Endothelial cell of umbilical vein (primary cell): ENCODE data around the gene CCDC9. TPM values are rescaled to one million over a fixed set of nuclear protein-coding genes. Genes with fewer than 3 reads are reported as not detected.

Experiments
- BruUV-seq: library from RNA; stranded (reverse); fragments of 400-500 nt; replicated peaks from 2 replicates; lab custom pipeline; 2021; lab: Mats Ljungman, UMichigan
- CTCF ChIA-PET: fragments of 300-600, 350-600 bp; sonication (Branson Sonifier 250); formaldehyde crosslinking; loops from one replicate; lab custom pipeline; 2021; ENCODE audit warnings: antibody characterized with exemption, inconsistent platforms; lab: Charles Lee
- POLR2A ChIA-PET: fragments of 300-600, 350-600 bp; sonication (Branson Sonifier 250); formaldehyde crosslinking; loops from one replicate; lab custom pipeline; 2021; ENCODE audit warnings: antibody characterized with exemption, inconsistent platforms; lab: Charles Lee
- DNase-seq: peaks from one replicate; pipeline ENCODE4 v3.0.0-alpha.2; 2011; ENCODE audit warnings: low read depth, low spot score
- FAIRE-seq: peaks from 2 replicates; lab custom pipeline; 2011; peaks lifted over from hg19 to GRCh38; lab: Jason Lieb, UNC
- H2AFZ ChIP-seq: 2 replicates; pipeline ENCODE4 v1.6.0; 2012; ENCODE audit warnings: low read depth, low read length, control low read depth, inconsistent platforms
- H3K27ac ChIP-seq: 2 replicates; pipeline ENCODE4 v1.5.1; 2011; ENCODE audit warnings: low read depth, mild to moderate bottlenecking, control low read depth, low read length, moderate library complexity; ENCODE audit not compliant: insufficient read depth
- H3K27me3 ChIP-seq, 2 experiments: 2 replicates each; pipeline versions ENCODE4 v1.6.0 to v1.6.1; 2011; ENCODE audit warnings: low read length in 2 of 2, mixed read lengths in 1 of 2; ENCODE audit not compliant: control insufficient read depth in 2 of 2, insufficient read depth in 2 of 2
- H3K36me3 ChIP-seq, 2 experiments: 2 replicates in 1 of 2; 3 replicates in 1 of 2; pipeline ENCODE4 v1.5.1; 2011; ENCODE audit warnings: low read length in 2 of 2, mild to moderate bottlenecking in 1 of 2, moderate library complexity in 1 of 2; ENCODE audit not compliant: control insufficient read depth in 2 of 2, insufficient read depth in 2 of 2; ENCODE audit errors: extremely low read depth in 1 of 2
- H3K4me1 ChIP-seq: 3 replicates; pipeline ENCODE4 v1.5.1; 2011; ENCODE audit warnings: mild to moderate bottlenecking, low read length; ENCODE audit not compliant: control insufficient read depth, insufficient read depth; ENCODE audit errors: extremely low read depth
- H3K4me2 ChIP-seq: 2 replicates; pipeline ENCODE4 v1.6.1; 2011; ENCODE audit warnings: low read length, control low read depth, mixed read lengths; ENCODE audit not compliant: insufficient read depth
- H3K4me3 ChIP-seq, 3 experiments: fragments of 200-600 bp in 1 of 3; sonication (generic), shearing (Covaris generic) in 1 of 3; replicated peaks in 1 of 3; 2 replicates each; pipeline ENCODE4 v1.5.1; 2011 to 2016; ENCODE audit warnings: control low read depth in 3 of 3, low read length in 3 of 3, mild to moderate bottlenecking in 2 of 3, inconsistent platforms in 1 of 3, low read depth in 1 of 3, moderate library complexity in 1 of 3; ENCODE audit not compliant: insufficient read depth in 1 of 3
- H3K79me2 ChIP-seq: 2 replicates; pipeline ENCODE4 v1.6.0; 2012; ENCODE audit warnings: low read length, inconsistent platforms; ENCODE audit not compliant: control insufficient read depth, insufficient read depth
- H3K9ac ChIP-seq: replicated peaks from 2 replicates; pipeline ENCODE3; 2011; ENCODE audit warnings: low read length, control low read depth; ENCODE audit not compliant: insufficient read depth; ENCODE audit errors: extremely low read depth
- H3K9me1 ChIP-seq: replicated peaks from 3 replicates; pipeline ENCODE4 v1.6.0; 2011; ENCODE audit warnings: mild to moderate bottlenecking, low read length; ENCODE audit not compliant: control insufficient read depth, insufficient read depth; ENCODE audit errors: extremely low read depth
- H3K9me3 ChIP-seq: replicated peaks from 2 replicates; pipeline ENCODE4 v1.5.1; 2012; ENCODE audit warnings: low read length, inconsistent platforms; ENCODE audit not compliant: control insufficient read depth, insufficient read depth
- H4K20me1 ChIP-seq: replicated peaks from 2 replicates; pipeline ENCODE3; 2011; ENCODE audit warnings: mild to moderate bottlenecking, low read length; ENCODE audit not compliant: control insufficient read depth, insufficient read depth; ENCODE audit errors: extremely low read depth
- EZH2 ChIP-seq: IDR thresholded peaks from 2 replicates; pipeline ENCODE4 v1.6.1; 2012; ENCODE audit warnings: borderline replicate concordance, low read depth, mild to moderate bottlenecking, moderate library complexity, low read length, inconsistent platforms; ENCODE audit not compliant: severe bottlenecking
- FOS ChIP-seq: IDR thresholded peaks from 2 replicates; pipeline ENCODE4 v1.6.1; 2011; ENCODE audit warnings: mild to moderate bottlenecking, low read length, moderate library complexity, borderline replicate concordance; ENCODE audit not compliant: insufficient read depth
- GATA2 ChIP-seq: IDR thresholded peaks from 2 replicates; pipeline ENCODE4 v1.7.0; 2011; ENCODE audit warnings: low read depth, mild to moderate bottlenecking, moderate library complexity, mixed read lengths, low read length; ENCODE audit not compliant: insufficient read length, insufficient read depth
- JUN ChIP-seq: IDR thresholded peaks from 2 replicates; pipeline ENCODE4 v1.6.1; 2011; ENCODE audit warnings: borderline replicate concordance, low read depth; ENCODE audit not compliant: insufficient read length, insufficient read depth
- MYC ChIP-seq: IDR thresholded peaks from one replicate; pipeline ENCODE4 v1.6.1; 2011; ENCODE audit warnings: mild to moderate bottlenecking, low read depth, low read length
- POLR2A ChIP-seq: IDR thresholded peaks from 2 replicates; pipeline ENCODE4 v1.6.1; 2012; ENCODE audit warnings: low read depth, mild to moderate bottlenecking, control low read depth, low read length
- POLR2AphosphoS5 ChIP-seq: IDR thresholded peaks from 2 replicates; pipeline ENCODE4 v1.6.1; 2012; ENCODE audit warnings: low read depth, mild to moderate bottlenecking, control low read depth, low read length, moderate library complexity; ENCODE audit not compliant: insufficient read depth
- dilution Hi-C: fragments of 300-500 bp; cut with MboI; formaldehyde crosslinking; loops from one replicate; pipeline ENCODE4 v1.15.0; 2019; ENCODE audit warnings: low sequenced_read_pairs; ENCODE audit not compliant: extremely low pct_ligation_motif_present
- intact Hi-C: fragments of 100-400 bp; cut with micrococcal nuclease; formaldehyde crosslinking; loops from one replicate; pipeline ENCODE4 v1.10.0; 2022
- polyA plus RNA-seq, 4 experiments: library from polyadenylated mRNA; depleted of rRNA in 3 of 4; stranded (reverse) in 3 of 4; unstranded in 1 of 4; fragments of >200 nt; gene quantifications; 2 replicates each; pipeline versions ENCODE4 v1.2.1 to v1.2.3, GENCODE V29; 2011 to 2012; ENCODE audit warnings: missing spikeins in 1 of 4
- total RNA-seq: library from RNA; stranded (reverse); gene quantifications from 2 replicates; pipeline ENCODE4 v1.2.3, GENCODE V29; 2021
- TF ChIP-seq, protein P1 (sequence below), 2 donors: IDR thresholded peaks; 1 replicate in 1 of 2; 2 replicates in 1 of 2; pipeline ENCODE4 v1.5.1; 2011; ENCODE audit warnings: low read length in 2 of 2, mild to moderate bottlenecking in 2 of 2, moderate library complexity in 2 of 2, control low read depth in 1 of 2, inconsistent platforms in 1 of 2, low read depth in 1 of 2; ENCODE audit not compliant: insufficient read depth in 1 of 2; ENCODE audit errors: extremely low read depth in 1 of 2
- TF ChIP-seq, protein P2 (sequence below): IDR thresholded peaks from 2 replicates; pipeline ENCODE4 v1.6.1; 2011; ENCODE audit not compliant: insufficient read depth, insufficient read length

The CCDC9 gene
- total and polyA plus RNA-seq, 2 donors (not counting 3 experiments of a cell fraction or from before 2014, with no cell fraction given), result 6.0 to 26.9 TPM

- FAIRE-seq, result peak; percentile 85
Observed at GRCh38 chr19:47305309-47305751, 49.0 kb downstream of the CCDC9 start.

More at GRCh38 chr19:47305309-47305751, 49.0 kb downstream of the CCDC9 start:
- no peak for TF ChIP-seq POLR2AphosphoS5
- TF ChIP-seq GATA2, result no peak
- peak; percentile 30 for TF ChIP-seq FOS
- TF ChIP-seq POLR2A, result no peak
- no peak for TF ChIP-seq JUN
- TF ChIP-seq, protein P1, sequence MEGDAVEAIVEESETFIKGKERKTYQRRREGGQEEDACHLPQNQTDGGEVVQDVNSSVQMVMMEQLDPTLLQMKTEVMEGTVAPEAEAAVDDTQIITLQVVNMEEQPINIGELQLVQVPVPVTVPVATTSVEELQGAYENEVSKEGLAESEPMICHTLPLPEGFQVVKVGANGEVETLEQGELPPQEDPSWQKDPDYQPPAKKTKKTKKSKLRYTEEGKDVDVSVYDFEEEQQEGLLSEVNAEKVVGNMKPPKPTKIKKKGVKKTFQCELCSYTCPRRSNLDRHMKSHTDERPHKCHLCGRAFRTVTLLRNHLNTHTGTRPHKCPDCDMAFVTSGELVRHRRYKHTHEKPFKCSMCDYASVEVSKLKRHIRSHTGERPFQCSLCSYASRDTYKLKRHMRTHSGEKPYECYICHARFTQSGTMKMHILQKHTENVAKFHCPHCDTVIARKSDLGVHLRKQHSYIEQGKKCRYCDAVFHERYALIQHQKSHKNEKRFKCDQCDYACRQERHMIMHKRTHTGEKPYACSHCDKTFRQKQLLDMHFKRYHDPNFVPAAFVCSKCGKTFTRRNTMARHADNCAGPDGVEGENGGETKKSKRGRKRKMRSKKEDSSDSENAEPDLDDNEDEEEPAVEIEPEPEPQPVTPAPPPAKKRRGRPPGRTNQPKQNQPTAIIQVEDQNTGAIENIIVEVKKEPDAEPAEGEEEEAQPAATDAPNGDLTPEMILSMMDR (IDR thresholded peaks at IDR 0.05; ENCODE audit: extremely low read depth in 1 of 2, insufficient read depth in 1 of 2, low read depth in 1 of 2, low read length in 2 of 2), result peak; percentile 93 to 99
- TF ChIP-seq EZH2, result no peak
- TF ChIP-seq MYC, result no peak
- TF ChIP-seq, protein P2, sequence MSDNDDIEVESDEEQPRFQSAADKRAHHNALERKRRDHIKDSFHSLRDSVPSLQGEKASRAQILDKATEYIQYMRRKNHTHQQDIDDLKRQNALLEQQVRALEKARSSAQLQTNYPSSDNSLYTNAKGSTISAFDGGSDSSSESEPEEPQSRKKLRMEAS, result peak; percentile 34
- H4K20me1 ChIP-seq, result no peaks in the 10 kb centered on the region
- intact Hi-C loops (no loop called here), dilution Hi-C loops (no loop called here)
- peak; percentile 58 for DNase-seq
- no peak overlapping the region for H3K27ac ChIP-seq
- BruUV-seq, result no TSS peak
- H3K4me1 ChIP-seq, result no peaks in the 10 kb centered on the region
- H3K9me3 ChIP-seq, result no peaks in the 10 kb centered on the region
- ChIA-PET CTCF (interaction anchor here (0.6 to 2.5 kb wide), 13 partner anchors 8 to 1504 kb away, joined by 3 to 17 read pairs (median 4); no protein-coding TSS in a partner anchor), POLR2A (no interaction called here)
- H3K79me2 ChIP-seq, result no peaks in the 10 kb centered on the region
- H3K4me2 ChIP-seq, result no peak overlapping the region
- no peak overlapping the region for H3K9ac ChIP-seq
- no peak overlapping the region for H2AFZ ChIP-seq
- H3K36me3 ChIP-seq, result no peaks in the 10 kb centered on the region
- H3K9me1 ChIP-seq, result no peaks in the 10 kb centered on the region
- no peaks in the 10 kb centered on the region for H3K27me3 ChIP-seq
- no peak overlapping the region for H3K4me3 ChIP-seq
